NB4 (cell line): Measurements from ENCODE around the gene CYP2C18.

Source experiments
- POLR2A ChIP-seq: IDR thresholded peaks from 2 replicates; pipeline ENCODE4 v1.6.1; 2011; ENCODE audit warnings: mild to moderate bottlenecking; ENCODE audit not compliant: insufficient read length; ENCODE audit errors: extremely low read depth
- TF ChIP-seq, protein P1 (sequence below): IDR thresholded peaks from one replicate; pipeline ENCODE4 v1.5.1; 2012; ENCODE audit warnings: low read depth, low read length

DNA sequence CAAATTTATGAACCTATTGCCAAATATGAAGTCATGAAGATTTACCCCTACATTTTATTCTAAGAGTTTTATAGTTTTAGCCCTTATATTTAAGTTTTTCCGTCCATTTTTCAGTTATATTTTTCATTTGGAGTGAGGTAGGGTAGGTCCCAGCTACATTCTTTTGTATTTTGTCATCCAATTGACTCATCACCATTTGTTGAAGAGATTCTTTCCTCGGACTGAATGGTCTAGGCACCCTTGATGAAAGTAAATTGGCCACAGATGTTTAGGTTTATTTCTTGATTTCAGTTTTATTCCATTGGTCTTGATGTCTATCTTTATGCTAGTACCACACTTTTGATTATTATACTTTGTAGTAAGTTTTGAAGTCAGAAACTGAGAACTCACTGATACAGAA is 101.7 kb downstream of the CYP2C18 start:
- TF ChIP-seq, protein P1, sequence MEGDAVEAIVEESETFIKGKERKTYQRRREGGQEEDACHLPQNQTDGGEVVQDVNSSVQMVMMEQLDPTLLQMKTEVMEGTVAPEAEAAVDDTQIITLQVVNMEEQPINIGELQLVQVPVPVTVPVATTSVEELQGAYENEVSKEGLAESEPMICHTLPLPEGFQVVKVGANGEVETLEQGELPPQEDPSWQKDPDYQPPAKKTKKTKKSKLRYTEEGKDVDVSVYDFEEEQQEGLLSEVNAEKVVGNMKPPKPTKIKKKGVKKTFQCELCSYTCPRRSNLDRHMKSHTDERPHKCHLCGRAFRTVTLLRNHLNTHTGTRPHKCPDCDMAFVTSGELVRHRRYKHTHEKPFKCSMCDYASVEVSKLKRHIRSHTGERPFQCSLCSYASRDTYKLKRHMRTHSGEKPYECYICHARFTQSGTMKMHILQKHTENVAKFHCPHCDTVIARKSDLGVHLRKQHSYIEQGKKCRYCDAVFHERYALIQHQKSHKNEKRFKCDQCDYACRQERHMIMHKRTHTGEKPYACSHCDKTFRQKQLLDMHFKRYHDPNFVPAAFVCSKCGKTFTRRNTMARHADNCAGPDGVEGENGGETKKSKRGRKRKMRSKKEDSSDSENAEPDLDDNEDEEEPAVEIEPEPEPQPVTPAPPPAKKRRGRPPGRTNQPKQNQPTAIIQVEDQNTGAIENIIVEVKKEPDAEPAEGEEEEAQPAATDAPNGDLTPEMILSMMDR: no peak
- TF ChIP-seq POLR2A: no peak
